Measurements from ENCODE around the gene HIGD1A.

DNA sequence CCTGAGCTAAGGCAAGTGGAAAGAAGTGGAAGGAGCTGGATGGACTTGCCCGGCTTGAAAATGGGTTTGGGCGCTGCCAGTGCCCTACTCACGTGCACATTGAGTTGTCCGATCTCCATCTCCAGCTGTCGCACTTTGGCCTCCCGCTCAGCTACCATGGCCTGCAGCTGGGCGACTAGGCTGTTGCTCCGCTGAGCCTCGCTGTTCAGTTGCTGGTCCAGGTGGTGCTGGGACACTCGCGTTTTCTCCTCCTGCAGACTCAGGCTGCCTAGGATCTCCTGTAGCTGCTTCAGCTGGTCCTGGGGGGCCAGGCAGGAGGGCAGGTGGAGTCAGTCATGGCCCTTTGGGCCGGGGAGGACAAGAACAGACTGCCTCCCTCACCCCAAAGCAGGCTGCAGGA is 68.7 kb downstream of the HIGD1A start:
- TF ChIP-seq POLR2AphosphoS5 (IDR thresholded peaks at IDR 0.05; ENCODE audit: low read depth, low read length), result no peak
- TF ChIP-seq POLR2A (IDR thresholded peaks at IDR 0.05; ENCODE audit: low read depth, low read length), result no peak
- no peak for TF ChIP-seq TAF1 (IDR thresholded peaks at IDR 0.05; ENCODE audit: low read depth, low read length)
